T-helper 17 cell (primary cell): ENCODE data around the gene TPRKB. TPM values are rescaled to one million over a fixed set of nuclear protein-coding genes. Genes with fewer than 3 reads are reported as not detected.
"Not testable (repeated sequence)": the region's sequence is repeated elsewhere in the genome, so short reads cannot be mapped to it uniquely, and the experiment has no call there.

Experiments used
- ATAC-seq: fragments of 150-1000 bp; cut with Tn5 transposase; 2 replicates; pipeline ENCODE4 v1.10.0; 2021; ENCODE audit warnings: mild to moderate bottlenecking, moderate library complexity
- DNase-seq, 3 donors: peaks; one replicate each; pipeline versions ENCODE4 v3.0.0 to v3.0.0-alpha.2; 2020 to 2021
- H3K9me3 ChIP-seq: one replicate; pipeline ENCODE4 v1.7.0; 2013; ENCODE audit warnings: low read length, mild to moderate bottlenecking; ENCODE audit not compliant: control insufficient read depth, poor library complexity, severe bottlenecking
- H3K27ac Mint-ChIP-seq: one replicate; pipeline ENCODE4 v1.8.0; 2022; ENCODE audit warnings: mild to moderate bottlenecking, moderate library complexity, mixed read lengths
- H3K27me3 Mint-ChIP-seq: one replicate; pipeline ENCODE4 v1.8.0; 2022; ENCODE audit warnings: mixed read lengths
- H3K36me3 Mint-ChIP-seq: one replicate; pipeline ENCODE4 v1.8.0; 2022; ENCODE audit warnings: low read depth, mixed read lengths
- H3K4me1 Mint-ChIP-seq: one replicate; pipeline ENCODE4 v1.8.0; 2022; ENCODE audit warnings: mild to moderate bottlenecking, mixed read lengths
- H3K4me3 Mint-ChIP-seq: one replicate; pipeline ENCODE4 v1.8.0; 2022; ENCODE audit warnings: mild to moderate bottlenecking, moderate library complexity, mixed read lengths
- total RNA-seq, 4 donors: library from RNA in 2 of 4; stranded (reverse) in 2 of 4; gene quantifications; one replicate each; pipeline ENCODE4 v1.2.3 and lab custom pipeline; 2022 to 2026

TPRKB gene
- total RNA-seq, 2 donors from 2014 or later: 16.0 to 21.0 TPM

GRCh38 chr2:73726657-73727056 lies 10.5 kb downstream of the TPRKB start:
- H3K36me3 Mint-ChIP-seq, ATAC-seq, H3K27ac Mint-ChIP-seq, H3K4me3 Mint-ChIP-seq, H3K27me3 Mint-ChIP-seq, H3K9me3 ChIP-seq, DNase-seq, H3K4me1 Mint-ChIP-seq: not testable (repeated sequence)

- Mint-ChIP-seq H3K36me3 (peaks cover 4% of the 10 kb centered on the region), H3K27me3 (peaks cover 10% of the 10 kb centered on the region), H3K27ac (no peak overlapping the region), H3K4me3 (no peak overlapping the region), H3K4me1 (no peaks in the 10 kb centered on the region)
- no peak for DNase-seq
- ATAC-seq: no peak
- H3K9me3 ChIP-seq: no peaks in the 10 kb centered on the region
Measured at GRCh38 chr2:73718851-73719621, 18.1 kb downstream of the TPRKB start.

GRCh38 chr2:73718421-73718820 lies 18.7 kb downstream of the TPRKB start:
- Mint-ChIP-seq H3K4me1 (no peaks in the 10 kb centered on the region), H3K4me3 (no peak overlapping the region), H3K27me3 (peaks cover 10% of the 10 kb centered on the region), H3K36me3 (peaks cover 4% of the 10 kb centered on the region), H3K27ac (no peak overlapping the region)
- DNase-seq: no peak
- H3K9me3 ChIP-seq: no peaks in the 10 kb centered on the region
- ATAC-seq: no peak

- DNase-seq, H3K27ac Mint-ChIP-seq, ATAC-seq, H3K4me1 Mint-ChIP-seq, H3K36me3 Mint-ChIP-seq, H3K9me3 ChIP-seq, H3K4me3 Mint-ChIP-seq: not testable (repeated sequence)
- H3K27me3 Mint-ChIP-seq: peaks cover 10% of the 10 kb centered on the region
Measured at GRCh38 chr2:73717695-73718094, 19.4 kb downstream of the TPRKB start.

- no peaks in the 10 kb centered on the region for H3K9me3 ChIP-seq
- Mint-ChIP-seq H3K27me3 (peaks cover 10% of the 10 kb centered on the region), H3K4me1 (no peaks in the 10 kb centered on the region), H3K4me3 (no peak overlapping the region), H3K27ac (no peak overlapping the region), H3K36me3 (peaks cover 4% of the 10 kb centered on the region)
- ATAC-seq (no peak), DNase-seq (no peak)
Measured at GRCh38 chr2:73717251-73717606, 19.9 kb downstream of the TPRKB start.

- peaks cover 10% of the 10 kb centered on the region for H3K27me3 Mint-ChIP-seq
- ATAC-seq (no peak), DNase-seq (no peak)
- no peak overlapping the region for H3K4me3 Mint-ChIP-seq
- peaks cover 4% of the 10 kb centered on the region for H3K36me3 Mint-ChIP-seq
- no peaks in the 10 kb centered on the region for H3K4me1 Mint-ChIP-seq
- no peaks in the 10 kb centered on the region for H3K9me3 ChIP-seq
- H3K27ac Mint-ChIP-seq: no peak overlapping the region
Measured at GRCh38 chr2:73716543-73717250, 20.4 kb downstream of the TPRKB start.

- Mint-ChIP-seq H3K27me3 (peaks cover 30% of the 10 kb centered on the region), H3K36me3 (peaks cover 4% of the 10 kb centered on the region), H3K4me3 (no peak overlapping the region), H3K4me1 (no peaks in the 10 kb centered on the region), H3K27ac (no peak overlapping the region)
- no peaks in the 10 kb centered on the region for H3K9me3 ChIP-seq
- DNase-seq (no peak), ATAC-seq (no peak)
Measured at GRCh38 chr2:73714091-73714490, 23.1 kb downstream of the TPRKB start.

GRCh38 chr2:73708527-73708926 lies 28.6 kb downstream of the TPRKB start:
- Mint-ChIP-seq H3K36me3 (no peaks in the 10 kb centered on the region), H3K27ac (no peak overlapping the region), H3K4me3 (no peak overlapping the region), H3K27me3 (peaks cover 51% of the 10 kb centered on the region), H3K4me1 (no peaks in the 10 kb centered on the region)
- H3K9me3 ChIP-seq: no peaks in the 10 kb centered on the region
- ATAC-seq: no peak
- no peak for DNase-seq

- no peaks in the 10 kb centered on the region for H3K9me3 ChIP-seq
- ATAC-seq (no peak), DNase-seq (no peak)
- H3K4me1 Mint-ChIP-seq: no peaks in the 10 kb centered on the region
- H3K4me3 Mint-ChIP-seq: no peak overlapping the region
- H3K27me3 Mint-ChIP-seq: peaks cover 60% of the 10 kb centered on the region
- H3K27ac Mint-ChIP-seq: no peak overlapping the region
- H3K36me3 Mint-ChIP-seq: no peaks in the 10 kb centered on the region
Measured at GRCh38 chr2:73707636-73708035, 29.5 kb downstream of the TPRKB start.

GRCh38 chr2:73707058-73707457 lies 30.1 kb downstream of the TPRKB start:
- no peak for ATAC-seq
- H3K27ac Mint-ChIP-seq: no peak overlapping the region
- no peaks in the 10 kb centered on the region for H3K9me3 ChIP-seq
- H3K27me3 Mint-ChIP-seq: peaks cover 66% of the 10 kb centered on the region
- H3K4me3 Mint-ChIP-seq: no peak overlapping the region
- H3K4me1 Mint-ChIP-seq: no peaks in the 10 kb centered on the region
- H3K36me3 Mint-ChIP-seq: no peaks in the 10 kb centered on the region
- no peak for DNase-seq

GRCh38 chr2:73705091-73705490 lies 32.1 kb downstream of the TPRKB start:
- Mint-ChIP-seq H3K36me3 (no peaks in the 10 kb centered on the region), H3K27ac (peak overlapping the region; percentile 6), H3K27me3 (peaks cover 64% of the 10 kb centered on the region), H3K4me3 (no peak overlapping the region), H3K4me1 (peaks cover 2% of the 10 kb centered on the region)
- no peak for DNase-seq
- no peak for ATAC-seq
- H3K9me3 ChIP-seq: no peaks in the 10 kb centered on the region

GRCh38 chr2:73704285-73704684 lies 32.9 kb downstream of the TPRKB start:
- Mint-ChIP-seq H3K4me3 (no peak overlapping the region), H3K36me3 (peaks cover under 1% of the 10 kb centered on the region), H3K27me3 (peaks cover 59% of the 10 kb centered on the region), H3K4me1 (peaks cover 2% of the 10 kb centered on the region), H3K27ac (no peak overlapping the region)
- no peak for ATAC-seq
- H3K9me3 ChIP-seq: no peaks in the 10 kb centered on the region
- no peak for DNase-seq

GRCh38 chr2:73703675-73704074 lies 33.5 kb downstream of the TPRKB start:
- DNase-seq: no peak
- Mint-ChIP-seq H3K36me3 (peaks cover 2% of the 10 kb centered on the region), H3K4me1 (peaks cover 2% of the 10 kb centered on the region), H3K27me3 (peaks cover 59% of the 10 kb centered on the region), H3K27ac (no peak overlapping the region), H3K4me3 (no peak overlapping the region)
- H3K9me3 ChIP-seq: no peaks in the 10 kb centered on the region
- no peak for ATAC-seq
